Activated T-cell treated with anti-CD3 and anti-CD28 coated beads, Interleukin-2, amount 50 U/mL, for 72 hours (primary cell): ENCODE measurements around the gene SMARCB1. TPM values are rescaled to one million over a fixed set of nuclear protein-coding genes. Genes with fewer than 3 reads are reported as not detected.
A peak's percentile ranks its signal among the peaks of the same experiment; 100 is the strongest.

Source experiments
- ATAC-seq, 2 donors: fragments of 150-1000 bp; cut with Tn5 transposase; replicated peaks in 1 of 2; 2 replicates each; pipeline ENCODE4 v1.10.0; 2021; ENCODE audit warnings: moderate library complexity in 2 of 2, mild to moderate bottlenecking in 1 of 2
- DNase-seq, 2 donors: peaks; one replicate each; pipeline ENCODE4 v3.0.0; 2021 to 2022; ENCODE audit warnings: mixed read lengths in 1 of 2
- H3K27ac Mint-ChIP-seq: one replicate; pipeline ENCODE4 v1.8.0; 2022; ENCODE audit warnings: mild to moderate bottlenecking, moderate library complexity, mixed read lengths
- H3K27me3 Mint-ChIP-seq: one replicate; pipeline ENCODE4 v1.8.0; 2022; ENCODE audit warnings: low read depth, mixed read lengths
- H3K36me3 Mint-ChIP-seq, 2 donors: one replicate each; pipeline ENCODE4 v1.8.0; 2022; ENCODE audit warnings: mixed read lengths in 2 of 2, mild to moderate bottlenecking in 1 of 2; ENCODE audit not compliant: insufficient read depth in 2 of 2
- H3K4me1 Mint-ChIP-seq: one replicate; pipeline ENCODE4 v1.8.0; 2022; ENCODE audit warnings: low read depth, mixed read lengths
- H3K4me3 Mint-ChIP-seq, 2 donors: one replicate each; pipeline ENCODE4 v1.8.0; 2022; ENCODE audit warnings: mild to moderate bottlenecking in 2 of 2, mixed read lengths in 2 of 2, moderate library complexity in 2 of 2
- H3K9me3 Mint-ChIP-seq, 2 donors: one replicate each; pipeline ENCODE4 v1.8.0; 2022; ENCODE audit warnings: mixed read lengths in 2 of 2
- total RNA-seq, 2 donors: library from RNA; stranded (reverse); gene quantifications; one replicate each; pipeline ENCODE4 v1.2.3, GENCODE V29; 2022

Gene SMARCB1
- total RNA-seq, 2 donors from 2014 or later, result 67.4 to 83.0 TPM

- Mint-ChIP-seq H3K4me3 (no peak overlapping the region), H3K27me3 (no peaks in the 10 kb centered on the region), H3K36me3 (peaks cover 4 to 22% of the 10 kb centered on the region in 2 donors), H3K27ac (no peak overlapping the region), H3K9me3 (no peaks in the 10 kb centered on the region), H3K4me1 (no peaks in the 10 kb centered on the region)
- ATAC-seq, result no peak
- DNase-seq, result no peak
Observed at GRCh38 chr22:23812378-23812777, 25.6 kb downstream of the SMARCB1 start.

DNA sequence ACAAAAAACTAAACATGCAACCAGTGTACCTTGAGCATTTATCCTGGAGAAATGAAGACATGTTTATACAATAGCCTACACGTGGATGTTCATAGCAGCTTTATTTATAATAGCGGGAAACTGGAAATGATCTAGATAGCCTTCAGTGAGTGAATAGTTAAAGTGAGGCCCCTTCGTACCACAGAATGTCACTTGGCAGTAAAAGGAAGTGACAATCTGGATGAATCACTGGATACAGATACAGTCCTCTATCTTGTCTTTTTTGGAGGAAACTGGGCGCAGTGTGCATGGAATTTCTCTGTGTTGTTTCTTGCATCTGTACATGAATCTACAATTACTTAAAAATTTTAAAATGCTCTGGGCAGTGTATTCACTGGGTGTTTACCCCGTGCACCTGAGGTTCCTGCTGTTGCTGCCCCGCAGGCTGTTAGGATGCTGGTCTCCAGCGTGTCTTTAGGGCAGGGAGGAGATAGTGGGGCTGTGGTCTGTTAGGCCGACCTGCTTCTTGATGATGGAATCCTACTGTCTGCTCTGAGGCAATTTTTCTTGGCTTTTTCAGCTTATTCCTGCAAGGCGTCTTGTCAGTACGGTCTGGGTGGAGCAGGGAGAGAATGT is 28.9 kb downstream of the SMARCB1 start:
- H3K27me3 Mint-ChIP-seq, result no peaks in the 10 kb centered on the region
- no peak overlapping the region for H3K4me3 Mint-ChIP-seq
- DNase-seq (no peak), ATAC-seq (no peak)
- H3K4me1 Mint-ChIP-seq, result peaks cover 9% of the 10 kb centered on the region
- peaks cover 5 to 22% of the 10 kb centered on the region in 2 donors for H3K36me3 Mint-ChIP-seq
- no peaks in the 10 kb centered on the region for H3K9me3 Mint-ChIP-seq
- no peak overlapping the region for H3K27ac Mint-ChIP-seq

GRCh38 chr22:23816156-23816976 is 29.6 kb downstream of the SMARCB1 start:
- peaks cover 11% of the 10 kb centered on the region for H3K4me1 Mint-ChIP-seq
- H3K27ac Mint-ChIP-seq, result no peak overlapping the region
- ATAC-seq (no peak), DNase-seq (no peak)
- peaks cover 5 to 17% of the 10 kb centered on the region in 2 donors for H3K36me3 Mint-ChIP-seq
- H3K27me3 Mint-ChIP-seq, result no peaks in the 10 kb centered on the region
- H3K4me3 Mint-ChIP-seq, result no peak overlapping the region
- H3K9me3 Mint-ChIP-seq, result no peaks in the 10 kb centered on the region

- Mint-ChIP-seq H3K4me1 (peaks cover 11% of the 10 kb centered on the region), H3K36me3 (peaks cover 5 to 15% of the 10 kb centered on the region in 2 donors), H3K4me3 (no peak overlapping the region), H3K27me3 (no peaks in the 10 kb centered on the region), H3K9me3 (no peaks in the 10 kb centered on the region), H3K27ac (no peak overlapping the region)
- no peak for DNase-seq
- no peak for ATAC-seq
Observed at GRCh38 chr22:23817146-23817545, 30.4 kb downstream of the SMARCB1 start.

GRCh38 chr22:23818541-23818940 is 31.8 kb downstream of the SMARCB1 start:
- Mint-ChIP-seq H3K27ac (no peak overlapping the region), H3K9me3 (no peaks in the 10 kb centered on the region), H3K4me3 (no peak overlapping the region), H3K4me1 (peaks cover 11% of the 10 kb centered on the region), H3K27me3 (no peaks in the 10 kb centered on the region), H3K36me3 (peaks cover 5 to 18% of the 10 kb centered on the region in 2 donors)
- ATAC-seq (no peak), DNase-seq (no peak)

DNA sequence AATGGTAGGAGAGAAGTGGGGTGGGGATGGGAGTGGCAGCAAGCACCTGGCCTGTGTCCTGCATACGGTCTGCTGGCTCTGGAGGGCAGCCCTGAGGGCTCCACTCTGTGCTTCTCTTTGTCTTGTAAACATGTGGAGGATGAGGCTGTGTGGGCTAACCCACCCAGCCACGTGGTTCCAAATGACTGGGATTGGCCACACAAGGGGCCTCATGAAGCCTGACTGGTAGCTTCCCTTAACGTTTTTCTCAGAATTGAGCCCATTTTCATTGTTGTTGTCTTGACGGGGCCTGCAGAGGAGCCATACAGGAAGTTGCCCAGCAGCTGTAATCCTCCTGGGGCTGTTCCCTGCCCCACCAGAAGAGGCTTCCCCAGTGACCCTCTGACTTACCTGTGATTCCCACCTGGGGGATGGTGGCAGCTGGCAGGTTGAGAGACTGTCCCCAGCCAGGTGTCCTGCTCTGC is 34.0 kb downstream of the SMARCB1 start:
- Mint-ChIP-seq H3K27ac (peak overlapping the region; percentile 48), H3K4me3 (peak overlapping the region in 1 of 2 donors; percentile 21), H3K27me3 (no peaks in the 10 kb centered on the region), H3K36me3 (peaks cover 5 to 18% of the 10 kb centered on the region in 2 donors), H3K9me3 (no peaks in the 10 kb centered on the region), H3K4me1 (peaks cover 11% of the 10 kb centered on the region)
- peak; percentile 25 to 34 for DNase-seq
- peak; percentile 87 to 88 for ATAC-seq

DNA sequence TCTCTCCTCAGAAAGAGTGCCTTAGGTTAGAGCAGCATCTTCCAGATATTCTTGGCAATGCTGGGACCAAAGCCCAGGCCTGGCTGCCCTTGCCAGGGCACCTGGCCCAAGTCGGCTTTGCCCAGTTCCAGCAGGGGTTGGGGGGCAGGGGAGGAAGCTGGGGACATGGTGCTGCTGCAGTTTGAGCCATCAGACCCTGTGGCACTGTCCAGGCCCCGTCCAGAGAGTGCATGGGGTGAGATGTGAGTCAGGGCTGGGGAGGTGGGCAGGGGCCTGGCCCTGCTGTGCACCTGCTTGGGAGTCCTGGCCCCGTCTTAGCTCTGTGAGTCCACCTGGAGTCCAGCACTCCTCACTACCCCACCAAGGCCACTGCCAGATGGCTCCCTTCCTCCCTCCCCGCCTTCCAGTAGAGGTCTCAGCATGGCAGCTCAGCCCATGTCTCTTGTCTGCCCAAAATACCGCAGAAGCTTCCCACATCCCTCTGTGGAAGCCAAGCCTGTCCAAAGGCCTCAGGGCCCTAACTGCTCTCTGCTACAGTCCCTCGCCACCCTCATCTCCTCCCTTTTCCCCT is 35.4 kb downstream of the SMARCB1 start:
- no peak for DNase-seq
- peaks cover 11% of the 10 kb centered on the region for H3K4me1 Mint-ChIP-seq
- H3K4me3 Mint-ChIP-seq, result no peak overlapping the region
- no peaks in the 10 kb centered on the region for H3K27me3 Mint-ChIP-seq
- H3K27ac Mint-ChIP-seq, result no peak overlapping the region
- peaks cover 4 to 15% of the 10 kb centered on the region in 2 donors for H3K36me3 Mint-ChIP-seq
- ATAC-seq, result no peak
- no peaks in the 10 kb centered on the region for H3K9me3 Mint-ChIP-seq

DNA sequence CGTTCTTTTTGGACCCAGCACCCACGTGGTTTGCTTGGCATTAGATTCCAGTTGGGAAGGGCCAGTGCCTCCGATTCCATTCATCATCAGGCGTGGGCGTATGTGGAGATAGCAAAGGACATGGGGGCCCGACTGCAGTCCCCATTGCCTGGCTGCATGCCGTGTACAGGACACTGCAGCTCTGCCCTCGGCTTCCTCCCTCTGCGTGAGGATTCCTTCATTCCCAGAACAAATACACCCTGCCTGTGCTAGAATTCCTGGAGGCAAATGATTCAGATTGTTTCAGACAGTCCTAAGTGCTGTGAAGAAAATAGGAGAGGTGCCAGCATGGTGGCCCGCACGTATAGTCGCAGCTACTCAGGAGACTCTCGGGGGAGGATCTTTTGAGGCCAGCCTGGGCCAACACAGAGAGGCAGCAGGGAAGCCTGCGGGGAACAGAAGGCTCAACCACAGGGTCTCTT is 36.6 kb downstream of the SMARCB1 start:
- Mint-ChIP-seq H3K4me1 (peaks cover 11% of the 10 kb centered on the region), H3K4me3 (no peak overlapping the region), H3K36me3 (peaks cover 2 to 11% of the 10 kb centered on the region in 2 donors), H3K27ac (no peak overlapping the region), H3K27me3 (no peaks in the 10 kb centered on the region), H3K9me3 (no peaks in the 10 kb centered on the region)
- ATAC-seq (no peak), DNase-seq (no peak)

DNA sequence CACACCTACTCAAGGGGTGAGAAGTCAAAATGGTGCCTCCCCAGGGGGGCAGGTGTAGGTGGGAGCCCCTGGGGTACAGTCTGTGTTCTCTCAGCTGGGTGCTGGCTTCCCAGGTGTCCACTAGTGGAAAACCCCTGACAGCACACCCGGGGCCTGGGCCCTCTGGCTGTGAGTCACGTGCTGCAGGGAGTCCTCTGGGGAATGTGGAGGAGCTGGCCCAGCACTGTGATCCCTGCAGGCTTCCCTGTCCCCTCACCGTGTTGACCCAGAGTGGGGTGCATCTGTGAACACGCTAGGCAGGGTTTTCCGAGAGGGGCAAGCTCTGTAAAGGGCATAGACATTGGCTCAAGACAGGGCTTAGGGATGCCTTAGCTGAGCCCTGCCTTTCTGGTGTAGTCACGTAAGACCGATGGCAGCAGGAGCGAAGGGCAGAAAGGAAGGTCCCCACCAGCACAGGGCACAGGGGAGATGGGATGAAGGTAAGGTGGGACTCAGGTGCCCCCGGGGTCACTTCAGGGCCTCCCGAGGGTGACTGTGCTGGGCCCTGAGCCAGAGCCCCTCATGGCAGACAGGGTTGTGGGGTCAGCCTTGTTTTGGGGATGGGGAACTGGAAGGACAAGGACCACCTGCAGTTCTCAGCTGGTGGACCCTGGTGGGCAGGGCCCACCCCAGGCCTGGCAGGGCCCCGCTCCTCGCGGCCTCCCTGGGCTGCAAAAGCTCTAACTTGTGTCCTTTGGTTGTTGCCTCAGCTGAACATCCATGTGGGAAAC is 37.9 kb downstream of the SMARCB1 start:
- peaks cover 9% of the 10 kb centered on the region for H3K4me1 Mint-ChIP-seq
- H3K9me3 Mint-ChIP-seq, result no peaks in the 10 kb centered on the region
- DNase-seq, result no peak
- H3K4me3 Mint-ChIP-seq, result no peak overlapping the region
- no peak for ATAC-seq
- no peaks in the 10 kb centered on the region for H3K27me3 Mint-ChIP-seq
- peaks cover 0 to 10% of the 10 kb centered on the region in 2 donors for H3K36me3 Mint-ChIP-seq
- no peak overlapping the region for H3K27ac Mint-ChIP-seq

DNA sequence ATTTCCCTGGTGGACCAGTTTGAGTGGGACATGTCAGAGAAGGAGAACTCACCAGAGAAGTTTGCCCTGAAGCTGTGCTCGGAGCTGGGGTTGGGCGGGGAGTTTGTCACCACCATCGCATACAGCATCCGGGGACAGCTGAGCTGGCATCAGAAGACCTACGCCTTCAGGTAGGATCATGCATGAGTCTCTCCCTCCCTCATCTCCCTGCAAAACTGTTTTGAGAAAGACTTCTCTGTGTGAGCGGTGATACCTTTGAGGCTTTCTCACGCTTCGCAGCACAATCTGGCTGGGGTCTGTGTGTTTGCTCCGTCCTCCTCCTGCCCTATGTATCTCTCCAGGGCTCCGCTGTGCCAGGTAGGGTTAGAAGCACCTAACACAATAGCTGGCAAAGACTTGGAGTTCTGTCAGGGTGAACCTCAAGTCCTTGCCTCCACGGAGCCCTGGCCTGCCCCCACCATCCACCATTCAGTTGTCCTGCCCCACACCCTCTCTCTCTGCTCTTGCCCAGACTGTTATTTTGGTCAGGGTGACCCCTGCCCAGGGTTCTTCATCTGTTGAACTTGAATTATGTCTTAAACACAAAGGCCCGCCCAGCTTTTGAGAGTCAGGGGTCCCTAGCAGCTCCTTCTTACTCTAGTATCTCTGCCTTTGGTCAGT is 38.6 kb downstream of the SMARCB1 start:
- ATAC-seq (no peak), DNase-seq (no peak)
- Mint-ChIP-seq H3K9me3 (no peaks in the 10 kb centered on the region), H3K27me3 (no peaks in the 10 kb centered on the region), H3K27ac (peak overlapping the region; percentile 8), H3K4me1 (peaks cover 4% of the 10 kb centered on the region), H3K4me3 (no peak overlapping the region), H3K36me3 (peaks cover 0 to 9% of the 10 kb centered on the region in 2 donors)

DNA sequence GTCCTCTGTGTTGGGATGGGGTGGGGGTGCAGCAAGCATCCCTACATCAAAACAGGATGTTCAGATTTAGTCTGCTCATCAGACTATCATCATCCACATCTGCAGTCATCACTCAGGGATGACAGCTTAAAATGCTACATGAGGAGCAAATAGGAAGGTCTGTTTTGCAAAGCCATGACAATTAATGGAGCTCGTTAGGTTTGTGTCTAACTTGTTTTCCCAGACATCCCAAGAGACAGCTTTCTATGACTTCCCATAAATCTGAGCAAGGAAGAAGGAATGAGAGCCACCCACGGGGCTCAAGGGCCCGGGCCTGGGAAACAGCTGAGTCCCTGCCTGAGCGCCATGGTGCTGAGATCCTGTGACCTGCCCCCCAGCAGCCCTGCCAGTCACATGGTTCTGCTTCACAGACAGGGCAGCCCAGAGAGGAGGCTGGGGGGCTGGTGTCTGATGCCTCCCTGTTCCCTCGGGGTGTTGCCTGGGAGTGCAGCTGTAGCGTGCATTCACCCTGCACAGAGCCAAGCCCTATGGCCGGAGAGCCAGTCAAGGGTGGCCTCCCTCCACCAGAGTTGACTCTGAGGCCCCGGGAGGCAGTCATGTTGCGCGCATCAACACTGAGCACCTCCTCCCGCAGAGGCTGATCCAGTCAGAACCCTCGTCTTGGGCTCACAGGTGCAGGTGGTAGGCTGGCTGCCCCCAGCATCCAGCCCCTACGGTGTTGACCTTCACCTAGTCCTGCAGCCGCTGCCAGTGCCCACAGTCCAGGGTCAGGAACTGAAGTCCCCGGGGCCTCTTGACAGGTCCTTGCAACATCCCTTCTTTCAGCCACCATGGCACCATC is 40.0 kb downstream of the SMARCB1 start:
- Mint-ChIP-seq H3K4me3 (no peak overlapping the region), H3K27me3 (no peaks in the 10 kb centered on the region), H3K36me3 (peaks cover 0 to 11% of the 10 kb centered on the region in 2 donors), H3K27ac (peak overlapping the region; percentile 63), H3K9me3 (no peaks in the 10 kb centered on the region), H3K4me1 (no peaks in the 10 kb centered on the region)
- DNase-seq (no peak), ATAC-seq (no peak)
